OCI-LY1 (cell line): ENCODE results near the gene PSMA7.

Experiments
- H2AFZ ChIP-seq: fragments of 200-600 bp; sonication (generic), shearing (Covaris generic); 2 replicates; pipeline ENCODE4 v1.6.0; 2014; ENCODE audit warnings: antibody characterized with exemption, mild to moderate bottlenecking, low read length
- H3F3A ChIP-seq: fragments of 200-600 bp; sonication (generic), shearing (Covaris generic); 2 replicates; pipeline ENCODE4 v1.6.0; 2014; ENCODE audit warnings: mild to moderate bottlenecking, antibody characterized with exemption, low read length, moderate library complexity; ENCODE audit not compliant: insufficient read depth
- H3K27ac ChIP-seq: fragments of 200-600 bp; sonication (generic); 2 replicates; pipeline ENCODE4 v1.5.1; 2014; ENCODE audit warnings: low read length, mixed run types, mild to moderate bottlenecking, low read depth; ENCODE audit not compliant: poor library complexity, severe bottlenecking
- H3K27me3 ChIP-seq: fragments of 200-600 bp; sonication (generic); 2 replicates; pipeline ENCODE4 v1.6.0; 2014; ENCODE audit warnings: antibody characterized with exemption, mild to moderate bottlenecking, low read length, moderate library complexity; ENCODE audit not compliant: insufficient read depth
- H3K36me3 ChIP-seq: fragments of 200-600 bp; sonication (generic); 2 replicates; pipeline ENCODE4 v1.6.1; 2014; ENCODE audit warnings: mild to moderate bottlenecking, antibody characterized with exemption, low read length, moderate library complexity, mixed read lengths; ENCODE audit not compliant: insufficient read depth
- H3K4me1 ChIP-seq: fragments of 200-600 bp; sonication (generic); 2 replicates; pipeline ENCODE4 v1.5.1; 2014; ENCODE audit warnings: mild to moderate bottlenecking, low read length, moderate library complexity; ENCODE audit not compliant: insufficient read depth, severe bottlenecking
- H3K4me2 ChIP-seq: fragments of 200-600 bp; sonication (generic), shearing (Covaris generic); 2 replicates; pipeline ENCODE4 v1.6.1; 2014; ENCODE audit warnings: low read length
- H3K4me3 ChIP-seq: fragments of 200-600 bp; sonication (generic); 2 replicates; pipeline ENCODE4 v1.5.1; 2014; ENCODE audit warnings: low read length, low read depth, mild to moderate bottlenecking, mixed read lengths; ENCODE audit not compliant: poor library complexity, severe bottlenecking
- H3K79me2 ChIP-seq: fragments of 200-600 bp; shearing (Covaris generic); 2 replicates; pipeline ENCODE4 v1.6.1; 2016; ENCODE audit warnings: mixed run types, low read length, mixed read lengths; ENCODE audit not compliant: insufficient read depth
- H3K9ac ChIP-seq: fragments of 200-600 bp; sonication (generic), shearing (Covaris generic); 2 replicates; pipeline ENCODE4 v1.6.1; 2014; ENCODE audit warnings: mild to moderate bottlenecking, low read length, mixed read lengths
- H3K9me2 ChIP-seq: fragments of 200-600 bp; sonication (generic), shearing (Covaris generic); 2 replicates; pipeline ENCODE4 v1.6.1; 2014; ENCODE audit warnings: low read depth, mild to moderate bottlenecking, low read length, mixed read lengths
- H3K9me3 ChIP-seq: fragments of 200-600 bp; shearing (Covaris generic); 2 replicates; pipeline ENCODE4 v1.6.1; 2014; ENCODE audit warnings: low read length, mixed read lengths
- H4K20me1 ChIP-seq: fragments of 200-600 bp; sonication (generic), shearing (Covaris generic); 2 replicates; pipeline ENCODE4 v1.6.0; 2016; ENCODE audit warnings: mild to moderate bottlenecking, low read length; ENCODE audit not compliant: insufficient read depth
- EZH2 ChIP-seq: fragments of 200-600 bp; sonication (generic), shearing (Covaris generic); IDR thresholded peaks from 2 replicates; pipeline ENCODE4 v1.8.0; 2017; ENCODE audit warnings: borderline replicate concordance, mixed run types, mild to moderate bottlenecking, antibody characterized with exemption, low read length, moderate library complexity, mixed read lengths
- TF ChIP-seq, protein P1 (sequence below): fragments of 200-600 bp; sonication (generic), shearing (Covaris generic); IDR thresholded peaks from 2 replicates; pipeline ENCODE4 v1.5.1; 2017; ENCODE audit warnings: mild to moderate bottlenecking, antibody characterized with exemption, low read length, moderate library complexity, mixed read lengths

The PSMA7 gene

DNA sequence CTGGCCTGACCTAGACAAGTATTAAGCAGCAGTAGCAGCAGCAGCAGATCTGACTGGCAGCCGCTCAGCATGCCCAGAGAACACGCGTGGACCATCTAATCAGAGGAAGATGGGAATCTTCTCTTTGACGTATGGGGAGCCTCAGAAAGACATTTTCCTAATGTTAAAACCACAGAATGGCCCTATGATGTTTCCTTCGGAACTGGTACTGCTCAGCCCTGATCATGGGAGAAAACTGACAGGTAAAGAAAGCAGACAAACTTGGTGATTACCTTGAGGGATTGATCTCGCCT is 6.2 kb downstream of the PSMA7 start:
- Histone ChIP-seq H3K36me3 (peaks cover 92% of the 10 kb centered on the region), H2AFZ (no peak overlapping the region), H3K9me2 (no peaks in the 10 kb centered on the region), H3K9me3 (no peaks in the 10 kb centered on the region), H3K4me1 (peaks cover 15% of the 10 kb centered on the region), H3K79me2 (peaks cover 22% of the 10 kb centered on the region), H3K27me3 (no peaks in the 10 kb centered on the region), H4K20me1 (no peaks in the 10 kb centered on the region), H3F3A (peaks cover 6% of the 10 kb centered on the region; the same call in 1 of the 2 replicates), H3K4me3 (no peak overlapping the region), H3K4me2 (no peak overlapping the region), H3K9ac (no peak overlapping the region), H3K27ac (no peak overlapping the region)
- TF ChIP-seq, protein P1, sequence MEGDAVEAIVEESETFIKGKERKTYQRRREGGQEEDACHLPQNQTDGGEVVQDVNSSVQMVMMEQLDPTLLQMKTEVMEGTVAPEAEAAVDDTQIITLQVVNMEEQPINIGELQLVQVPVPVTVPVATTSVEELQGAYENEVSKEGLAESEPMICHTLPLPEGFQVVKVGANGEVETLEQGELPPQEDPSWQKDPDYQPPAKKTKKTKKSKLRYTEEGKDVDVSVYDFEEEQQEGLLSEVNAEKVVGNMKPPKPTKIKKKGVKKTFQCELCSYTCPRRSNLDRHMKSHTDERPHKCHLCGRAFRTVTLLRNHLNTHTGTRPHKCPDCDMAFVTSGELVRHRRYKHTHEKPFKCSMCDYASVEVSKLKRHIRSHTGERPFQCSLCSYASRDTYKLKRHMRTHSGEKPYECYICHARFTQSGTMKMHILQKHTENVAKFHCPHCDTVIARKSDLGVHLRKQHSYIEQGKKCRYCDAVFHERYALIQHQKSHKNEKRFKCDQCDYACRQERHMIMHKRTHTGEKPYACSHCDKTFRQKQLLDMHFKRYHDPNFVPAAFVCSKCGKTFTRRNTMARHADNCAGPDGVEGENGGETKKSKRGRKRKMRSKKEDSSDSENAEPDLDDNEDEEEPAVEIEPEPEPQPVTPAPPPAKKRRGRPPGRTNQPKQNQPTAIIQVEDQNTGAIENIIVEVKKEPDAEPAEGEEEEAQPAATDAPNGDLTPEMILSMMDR: no peak; the same call in 1 of the 2 replicates
- no peak for TF ChIP-seq EZH2

DNA sequence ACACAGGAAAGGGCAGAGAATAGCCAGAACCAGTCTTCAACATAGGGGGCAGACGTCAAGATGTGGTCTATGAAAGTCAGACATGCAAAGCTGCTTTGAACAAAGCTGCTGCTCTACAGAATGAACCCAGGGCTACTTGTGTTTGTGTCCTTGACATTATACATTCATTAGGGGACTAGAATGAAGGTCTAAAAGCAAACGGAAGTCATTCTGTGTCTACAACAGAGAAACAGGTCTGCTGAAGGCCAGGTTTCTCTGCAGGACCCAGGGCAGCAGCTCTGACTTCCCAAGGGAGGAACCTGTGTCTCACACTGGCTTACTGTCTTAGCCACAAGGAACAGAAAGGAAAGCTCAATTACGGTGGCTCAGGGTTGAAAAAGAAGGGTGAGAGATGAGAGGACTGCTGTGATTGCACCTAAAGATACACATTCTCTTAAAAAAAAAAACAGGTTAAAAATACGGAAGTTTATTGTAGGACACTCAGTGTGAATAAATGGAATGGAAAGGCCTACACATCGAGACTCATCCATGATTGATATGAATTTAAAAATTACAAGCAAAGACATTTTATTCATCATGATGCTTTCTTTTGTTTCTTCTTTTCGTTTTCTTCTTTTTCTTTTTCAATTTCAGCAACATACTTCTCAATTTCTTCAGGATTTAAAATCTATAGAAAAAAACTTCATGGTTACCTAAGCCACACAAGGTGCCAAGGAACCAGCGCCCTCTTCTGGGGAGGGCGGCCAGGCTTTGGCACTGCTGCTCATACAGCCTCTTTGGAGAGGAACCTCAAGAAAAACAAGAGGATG is 6.7 kb downstream of the PSMA7 start:
- Histone ChIP-seq H4K20me1 (no peaks in the 10 kb centered on the region), H3K9ac (no peak overlapping the region), H3F3A (peaks cover 6% of the 10 kb centered on the region; the same call in 1 of the 2 replicates), H3K79me2 (peaks cover 17% of the 10 kb centered on the region), H3K9me3 (no peaks in the 10 kb centered on the region), H3K4me3 (no peak overlapping the region), H2AFZ (no peak overlapping the region), H3K27me3 (no peaks in the 10 kb centered on the region), H3K4me2 (no peak overlapping the region), H3K9me2 (no peaks in the 10 kb centered on the region), H3K27ac (no peak overlapping the region), H3K36me3 (peaks cover 98% of the 10 kb centered on the region), H3K4me1 (peaks cover 9% of the 10 kb centered on the region)
- TF ChIP-seq EZH2: no peak
- TF ChIP-seq, protein P1: peak; percentile 96

DNA sequence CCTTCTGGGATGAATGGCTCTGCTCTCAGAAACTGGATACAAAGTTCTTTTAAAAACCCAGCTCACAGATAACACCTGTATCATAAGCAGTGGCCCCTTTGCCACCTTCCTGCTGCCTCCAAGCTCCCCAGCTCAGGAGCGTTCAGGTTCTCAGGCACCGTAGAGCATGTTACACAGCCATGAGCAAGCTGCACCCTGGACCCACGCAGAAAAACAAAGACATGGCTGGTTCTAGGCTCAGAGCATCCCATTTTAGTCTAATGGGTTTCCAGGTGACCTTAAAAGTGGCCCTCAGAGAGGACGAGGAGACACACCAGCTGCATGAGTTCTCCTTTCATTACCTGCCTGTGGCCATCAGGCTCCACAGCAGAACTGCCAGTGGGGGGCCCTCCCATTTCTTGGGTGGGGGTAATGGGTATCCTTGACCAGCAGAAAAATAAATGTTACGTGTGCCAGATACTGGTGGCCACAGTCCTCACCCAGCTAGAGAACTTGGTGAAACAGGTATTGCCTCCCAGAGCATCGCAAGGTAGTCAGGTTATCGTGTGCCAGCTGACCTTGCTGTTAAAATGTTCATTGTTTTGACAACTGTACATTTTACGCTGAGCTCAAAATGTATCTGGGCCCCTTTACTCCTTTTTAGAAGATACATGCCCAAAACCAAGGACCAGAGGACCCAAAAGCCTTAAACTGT is 7.5 kb downstream of the PSMA7 start:
- Histone ChIP-seq H4K20me1 (no peaks in the 10 kb centered on the region), H3K4me1 (peaks cover 2% of the 10 kb centered on the region), H3K4me3 (no peak overlapping the region), H3K4me2 (no peak overlapping the region), H3K36me3 (peaks cover 99% of the 10 kb centered on the region), H3K9me3 (no peaks in the 10 kb centered on the region), H3K9me2 (no peaks in the 10 kb centered on the region), H3F3A (peaks cover 6% of the 10 kb centered on the region; the same call in 1 of the 2 replicates), H3K27me3 (no peaks in the 10 kb centered on the region), H3K27ac (no peak overlapping the region), H3K9ac (no peak overlapping the region), H2AFZ (no peak overlapping the region), H3K79me2 (peaks cover 9% of the 10 kb centered on the region)
- TF ChIP-seq, protein P1: no peak
- no peak for TF ChIP-seq EZH2
